HG02642 (cell line): ENCODE measurements around the gene VPS37C.
A peak's percentile ranks its signal among the peaks of the same experiment; 100 is the strongest.

ENCODE experiments used
- ATAC-seq: cut with Tn5 transposase; IDR thresholded peaks from one replicate; pipeline ENCODE4 v1.9.1; 2021; ENCODE audit warnings: mild to moderate bottlenecking; ENCODE audit not compliant: unreplicated experiment, poor library complexity

The VPS37C gene

DNA sequence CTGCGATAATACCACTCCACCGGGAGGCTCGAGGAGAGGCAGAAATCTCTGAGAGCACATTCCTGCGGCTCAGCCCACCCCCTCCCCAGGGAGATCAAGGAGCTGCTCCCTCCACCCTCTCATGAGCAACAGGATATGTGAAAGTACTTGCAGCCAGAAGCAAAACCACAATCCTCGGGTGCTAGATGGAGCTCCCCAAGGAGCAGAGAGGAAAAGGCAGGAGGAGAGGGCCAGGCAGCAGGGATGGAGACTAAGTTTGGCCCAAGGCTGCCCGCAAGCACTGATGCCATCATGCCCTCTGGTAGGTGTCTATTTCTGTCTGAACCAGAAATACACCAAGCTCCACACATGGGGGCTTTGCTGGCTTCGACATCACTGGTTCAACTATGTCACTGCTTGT lies 22.3 kb downstream of the VPS37C start:
- no peak for ATAC-seq

DNA sequence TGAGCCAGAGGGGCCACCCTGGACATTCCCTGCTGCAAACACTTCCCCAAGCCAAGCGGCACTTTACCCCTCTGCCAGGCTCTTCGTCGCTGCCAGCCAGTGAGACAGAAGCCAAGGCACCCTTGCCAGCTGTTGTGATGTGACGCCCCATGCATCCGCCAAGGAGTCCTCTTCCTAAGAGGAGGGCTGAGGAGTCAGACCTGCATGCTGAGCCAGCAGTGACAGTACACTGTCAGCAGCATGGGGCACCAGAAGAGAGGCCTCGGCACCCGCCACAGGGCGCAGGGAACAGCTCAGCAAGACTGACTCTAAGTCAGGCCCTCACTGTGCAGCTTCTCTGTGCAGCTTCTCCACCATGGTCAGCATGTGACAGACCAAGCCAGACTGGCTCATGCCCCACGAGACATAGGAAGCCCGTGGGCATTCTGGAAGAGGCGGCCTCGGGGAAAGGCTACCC lies 26.4 kb downstream of the VPS37C start:
- ATAC-seq: no peak

DNA sequence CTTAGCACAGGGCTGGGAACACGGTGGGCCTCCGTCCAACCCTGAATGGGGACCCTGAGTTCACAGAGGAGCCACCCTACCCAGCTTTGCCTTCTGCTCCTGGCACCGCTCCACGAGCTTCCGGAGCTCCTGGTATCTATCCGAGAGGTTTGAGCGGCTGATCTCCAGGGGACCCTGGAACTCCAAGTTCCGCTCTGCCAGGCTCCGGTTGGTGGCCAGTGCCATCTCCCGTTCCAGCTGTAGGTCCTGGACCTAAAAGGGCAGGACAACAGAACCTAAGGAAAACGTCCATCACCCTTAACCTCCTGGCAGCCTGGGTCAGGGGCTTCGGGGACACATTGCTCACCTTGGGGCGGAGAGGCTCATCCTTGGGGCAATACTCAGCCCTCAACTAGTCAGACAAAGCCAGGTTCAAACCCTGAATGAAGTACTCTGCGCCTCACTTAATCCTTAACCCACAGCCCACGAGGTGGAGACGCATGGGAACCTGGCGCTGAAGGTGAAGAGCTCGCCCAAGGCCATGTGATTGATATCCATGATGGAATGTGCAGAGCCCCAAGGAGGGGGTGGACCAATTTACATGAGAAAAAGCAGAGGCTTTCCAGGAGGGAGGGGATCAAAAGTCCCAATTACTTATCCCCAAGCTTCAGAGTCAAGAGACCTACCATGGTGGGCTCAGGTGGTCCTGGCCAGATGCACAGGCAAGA lies 27.1 kb downstream of the VPS37C start:
- no peak for ATAC-seq

DNA sequence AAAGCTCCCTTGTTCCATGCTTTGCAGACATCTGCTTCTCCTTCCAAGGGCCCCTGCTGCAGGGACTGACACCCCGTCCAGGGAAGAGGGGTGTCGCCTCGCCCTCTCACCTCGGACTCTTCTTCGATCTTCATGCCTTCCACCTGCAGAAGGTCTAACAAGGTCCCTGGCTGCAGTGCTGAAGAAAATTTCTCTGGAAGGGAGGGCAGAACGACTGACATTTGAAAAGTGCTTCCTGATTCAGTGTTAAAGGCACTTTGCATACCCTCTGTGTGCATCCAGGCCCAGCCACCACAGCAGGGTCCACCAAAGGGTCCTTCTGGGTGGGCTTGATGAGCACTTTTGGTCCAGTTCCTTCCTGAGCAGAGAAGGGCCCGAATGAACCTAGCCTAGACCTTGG lies 28.1 kb downstream of the VPS37C start:
- no peak for ATAC-seq

DNA sequence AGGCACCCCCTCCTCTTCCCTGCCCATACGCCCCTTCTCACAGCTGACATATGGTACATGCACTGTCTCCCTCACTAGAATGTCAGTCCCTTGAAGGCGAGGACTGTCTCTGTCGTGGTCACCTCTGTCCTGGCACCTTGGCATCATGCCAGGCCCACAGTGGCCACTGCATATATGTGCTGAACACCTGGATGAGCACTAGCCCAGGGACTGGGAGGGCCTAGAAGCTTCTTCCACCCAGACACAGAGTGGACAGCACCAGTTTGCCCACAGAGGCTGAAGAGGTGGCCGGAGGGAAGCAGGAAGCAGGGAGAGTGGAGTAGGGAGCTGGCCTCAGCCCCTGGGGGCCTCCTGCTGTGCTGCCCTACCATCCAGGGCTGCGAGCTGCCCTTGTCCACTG lies 28.6 kb downstream of the VPS37C start:
- ATAC-seq: no peak

DNA sequence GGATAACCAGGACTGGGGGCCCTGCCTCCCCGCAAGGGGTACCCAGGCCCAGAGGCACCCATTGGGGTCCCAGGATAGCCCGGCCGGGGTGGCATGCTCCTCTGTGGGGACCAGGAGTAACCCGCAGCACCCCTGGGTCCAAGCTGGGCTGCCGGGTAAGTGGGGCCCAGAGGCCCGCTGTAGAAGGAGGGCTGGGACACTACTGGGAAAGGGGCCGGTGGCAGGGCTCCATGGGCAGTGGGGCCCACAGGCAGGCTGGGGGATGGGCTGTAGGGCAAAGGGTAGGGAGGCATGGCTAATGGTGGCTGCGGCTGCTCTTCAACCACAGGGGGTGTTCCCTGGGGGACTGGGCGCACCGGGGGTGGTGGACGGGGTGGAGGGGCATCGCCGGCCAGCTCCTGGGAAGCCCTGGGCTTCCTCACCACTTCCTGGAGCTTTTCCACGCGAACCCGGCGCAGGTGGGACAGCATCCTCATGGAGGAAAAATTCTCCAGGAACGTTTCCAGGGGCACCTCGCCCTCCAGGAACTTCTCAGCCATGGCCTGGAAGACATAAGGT lies 29.1 kb downstream of the VPS37C start:
- no peak for ATAC-seq

DNA sequence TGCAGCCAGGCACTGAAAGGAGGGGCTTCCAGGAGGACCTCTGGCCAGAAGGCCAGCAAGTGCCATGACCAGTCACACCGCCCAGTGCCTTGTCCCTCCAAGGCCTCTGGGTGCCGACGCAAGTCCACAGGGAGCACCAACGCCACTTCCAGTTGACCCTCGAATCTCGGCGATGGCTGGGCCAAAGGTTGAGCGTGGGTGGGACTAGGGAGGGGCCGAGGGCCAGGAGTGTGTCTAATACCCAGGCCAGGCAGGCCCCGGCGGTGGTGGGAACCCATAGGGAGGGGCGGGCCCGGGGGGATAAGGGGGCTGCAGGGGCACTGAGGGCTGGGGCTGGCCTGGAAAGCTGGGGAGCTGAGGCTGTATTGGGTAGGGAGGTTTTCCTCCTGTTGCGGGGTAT lies 29.6 kb downstream of the VPS37C start:
- ATAC-seq: no peak

DNA sequence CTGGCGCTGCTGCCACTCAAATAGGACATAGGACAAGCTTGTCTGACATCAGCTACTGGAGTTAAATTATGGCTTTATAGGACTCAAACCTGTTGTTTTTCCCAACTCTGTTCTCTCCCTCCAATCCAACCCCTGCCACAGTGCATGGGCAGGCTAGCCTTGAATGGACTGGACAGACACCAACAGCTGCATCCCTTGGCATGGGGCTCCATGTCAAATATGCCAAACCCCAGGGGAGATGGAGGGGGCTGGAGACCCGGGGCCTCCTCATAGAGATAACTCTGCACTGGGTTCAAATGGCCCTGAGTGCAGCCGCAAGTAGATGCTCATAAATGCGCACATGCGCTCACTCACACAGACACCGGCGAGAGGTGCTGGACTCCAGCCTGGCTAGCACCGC lies 30.0 kb downstream of the VPS37C start:
- ATAC-seq: no peak

DNA sequence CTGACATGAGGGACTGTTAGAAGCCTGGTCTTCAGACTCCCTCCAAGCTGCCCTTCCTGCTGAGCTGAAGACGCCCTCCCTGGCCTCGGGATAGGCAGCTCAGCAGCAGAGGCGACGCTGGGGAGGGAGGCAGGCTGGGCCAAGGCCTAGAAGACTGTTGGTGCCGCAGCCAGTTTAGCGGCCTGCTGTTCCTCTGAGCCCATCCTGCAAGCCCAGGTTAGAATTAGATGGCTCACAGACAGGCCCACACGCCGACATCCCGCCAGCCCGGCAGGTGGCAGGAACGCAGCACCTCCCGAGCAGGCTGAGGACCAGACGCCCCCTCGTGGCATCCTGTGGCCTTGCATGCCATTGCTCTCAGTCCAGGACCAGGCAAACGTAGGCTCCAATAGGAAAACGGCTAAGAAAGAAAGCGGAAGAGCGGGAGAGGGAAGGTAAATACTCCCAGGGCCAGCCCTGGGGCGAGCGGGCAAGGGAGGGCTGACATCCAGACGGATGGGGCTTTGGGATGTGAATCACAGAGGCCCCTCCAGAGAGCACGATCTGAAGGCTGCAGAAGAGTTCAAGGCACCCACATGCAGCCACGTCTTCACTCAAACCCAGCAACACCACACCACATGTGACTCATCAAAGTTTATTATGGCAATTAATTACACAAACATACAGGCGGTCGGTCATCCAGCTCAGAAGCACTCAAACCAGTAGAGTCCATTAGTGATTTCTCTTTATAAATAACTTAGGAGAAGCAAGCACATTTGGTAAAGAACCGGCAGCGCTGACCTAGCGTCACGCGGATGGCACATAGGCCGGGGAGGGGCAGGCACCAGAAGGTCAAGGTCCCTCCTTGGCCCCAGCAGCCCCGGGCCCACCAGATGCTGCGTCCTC lies 31.3 kb downstream of the VPS37C start:
- ATAC-seq: peak; percentile 91

DNA sequence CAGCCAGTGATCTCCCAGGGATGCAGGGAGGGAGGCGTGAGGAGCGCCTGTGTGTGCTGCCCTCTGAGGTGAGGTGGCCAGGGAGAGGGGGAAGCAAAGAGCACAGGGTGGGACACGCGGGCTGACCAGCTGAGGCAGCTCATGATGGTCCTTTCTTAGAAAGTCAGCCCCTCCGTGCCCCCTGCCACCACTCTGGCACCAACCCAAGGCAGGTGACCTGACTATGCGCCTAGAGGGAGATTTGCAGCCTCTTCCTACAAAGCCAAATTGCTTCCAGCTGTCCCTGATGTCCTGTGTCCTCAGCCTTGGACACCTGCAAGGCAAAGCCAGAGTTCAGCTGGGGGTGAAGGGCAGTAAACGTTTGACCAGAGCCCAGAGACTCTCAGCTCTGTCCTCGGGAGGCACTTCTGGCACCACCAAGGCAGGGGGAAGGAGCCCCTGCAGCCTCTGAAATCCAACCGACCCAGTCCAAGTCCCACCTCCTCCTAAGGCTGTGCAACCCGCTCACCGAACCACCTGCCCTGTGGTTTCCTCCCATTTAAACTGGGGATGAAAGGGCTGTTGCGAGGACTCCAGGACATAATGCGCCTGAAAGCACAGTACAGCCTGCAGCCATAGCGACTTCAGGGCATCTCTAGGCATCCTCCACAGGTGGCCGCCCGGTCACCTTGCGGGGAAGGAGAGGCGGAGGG lies 32.1 kb downstream of the VPS37C start:
- no peak for ATAC-seq

DNA sequence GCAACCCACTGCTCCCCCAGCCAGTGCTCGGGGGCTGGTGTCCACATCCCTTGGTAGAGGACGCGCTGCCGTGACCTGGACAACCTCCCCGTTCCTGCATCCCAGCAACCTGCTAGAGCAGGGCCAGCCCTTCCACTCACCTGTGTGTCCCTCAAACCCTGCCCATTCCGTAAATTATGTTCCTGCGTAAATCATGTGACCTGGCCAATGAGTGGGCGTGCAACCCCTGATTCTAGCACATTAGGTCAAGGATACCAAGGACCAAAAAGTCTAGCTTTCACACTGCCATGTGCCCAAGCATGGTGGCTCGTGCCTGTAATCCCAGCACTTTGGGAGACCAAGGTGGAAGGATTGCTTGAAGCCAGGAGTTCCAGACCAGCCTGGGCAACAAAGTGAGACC lies 33.2 kb downstream of the VPS37C start:
- no peak for ATAC-seq

DNA sequence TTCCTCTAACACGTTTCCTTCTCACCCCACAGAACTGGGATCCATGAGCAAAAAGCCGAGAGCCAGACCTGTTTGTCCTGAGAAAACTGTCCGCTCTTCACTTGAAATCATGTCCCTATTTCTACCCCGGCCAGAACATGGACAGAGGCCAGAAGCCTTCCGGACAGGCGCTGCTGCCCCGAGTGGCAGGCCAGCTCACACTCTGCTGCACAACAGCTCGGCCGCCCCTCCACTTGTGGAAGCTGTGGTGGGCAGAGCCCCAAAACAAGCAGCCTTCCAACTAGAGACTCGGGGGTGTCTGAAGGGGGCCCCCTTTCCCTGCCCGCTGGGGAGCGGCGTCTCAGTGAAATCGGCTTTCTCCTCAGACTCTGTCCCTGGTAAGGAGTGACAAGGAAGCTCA lies 35.0 kb downstream of the VPS37C start:
- no peak for ATAC-seq

DNA sequence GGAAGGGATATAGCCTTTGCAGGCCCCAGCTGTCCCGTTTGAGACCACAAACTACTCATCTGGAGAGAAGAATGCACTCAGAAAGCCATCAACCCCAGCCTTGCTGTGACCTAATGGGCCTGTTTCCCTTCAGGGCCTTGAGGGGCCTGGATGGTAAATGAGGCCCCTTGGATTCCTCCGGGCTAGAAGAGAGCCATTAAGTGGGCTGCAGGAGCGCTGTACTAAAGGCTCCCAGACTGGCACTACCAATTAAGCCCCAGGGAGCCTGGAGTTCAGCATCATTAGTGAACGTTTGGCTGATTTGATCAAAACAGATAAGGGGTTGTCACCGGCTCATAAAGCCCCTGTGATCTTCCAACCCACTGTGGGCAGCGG lies 35.9 kb downstream of the VPS37C start:
- no peak for ATAC-seq

DNA sequence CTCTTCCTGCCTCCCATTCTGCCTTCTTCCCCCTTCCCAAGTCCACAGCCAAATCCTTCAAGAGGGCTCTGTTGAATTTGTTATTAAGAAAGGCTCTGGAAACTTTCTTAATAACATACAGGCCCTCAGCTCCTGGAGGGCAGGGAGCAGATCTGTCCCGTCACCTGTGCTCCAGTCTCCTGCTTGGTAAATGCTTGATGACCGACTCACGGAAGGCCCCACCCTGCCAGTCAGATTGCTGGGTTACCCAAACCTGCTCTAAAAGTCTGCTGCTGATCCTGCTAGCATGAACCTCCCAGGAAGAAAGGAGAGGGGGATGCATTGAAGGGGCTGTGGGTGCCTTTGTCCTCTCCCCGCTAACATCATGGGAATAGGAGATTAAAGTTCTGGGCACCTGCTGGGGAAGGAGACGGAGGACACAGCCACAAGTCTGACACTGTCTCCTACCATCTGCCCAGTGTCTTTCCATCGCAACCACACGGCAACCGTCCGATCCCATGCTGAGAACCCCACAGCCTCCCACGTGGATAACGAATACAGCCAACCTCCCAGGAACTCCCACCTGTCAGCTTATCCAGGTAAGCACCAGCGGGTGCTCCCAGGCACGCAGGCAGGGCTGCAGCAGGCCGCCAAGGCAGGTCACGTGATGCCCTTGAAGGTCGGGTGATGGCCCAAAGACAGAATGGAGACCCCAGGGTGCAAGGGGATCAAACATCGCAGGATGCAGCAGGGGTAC lies 36.5 kb downstream of the VPS37C start:
- no peak for ATAC-seq

DNA sequence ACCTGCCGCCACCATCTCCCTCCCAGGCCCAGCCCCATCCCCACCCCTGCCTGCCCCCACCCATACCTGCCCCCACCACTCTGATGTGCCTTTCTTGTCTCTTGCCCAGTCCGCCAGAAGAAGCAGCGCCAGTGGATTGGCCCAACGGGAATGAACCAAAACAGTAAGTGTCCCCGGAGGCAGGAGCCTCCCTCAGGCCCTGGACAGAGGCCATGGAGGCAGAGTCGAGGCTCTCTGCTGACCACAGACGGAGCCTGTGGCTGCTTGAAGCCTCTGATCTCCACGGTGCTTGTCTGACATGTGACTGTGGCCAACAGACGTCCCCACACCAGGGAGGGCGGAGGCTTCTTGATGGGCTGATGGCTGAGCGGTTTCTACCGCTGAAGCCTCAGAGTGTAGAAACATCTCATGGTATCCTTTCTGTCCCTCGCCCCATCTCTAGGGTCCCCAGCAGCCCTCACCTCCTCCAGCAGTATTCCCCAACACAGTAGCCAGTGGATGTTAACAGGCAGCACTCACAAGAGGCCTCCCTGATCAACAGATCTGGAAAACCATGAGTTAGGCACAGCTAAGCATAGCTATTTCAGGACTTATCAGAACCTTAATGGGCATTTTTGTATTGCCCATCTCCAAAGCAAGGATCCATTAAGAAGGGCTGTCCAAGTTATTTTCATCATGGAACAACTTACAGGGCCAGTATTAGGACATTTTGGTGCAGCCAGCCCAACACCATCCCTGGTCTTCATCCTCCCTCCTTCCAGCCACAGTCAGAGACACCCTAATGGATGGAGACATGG lies 37.3 kb downstream of the VPS37C start:
- no peak for ATAC-seq

DNA sequence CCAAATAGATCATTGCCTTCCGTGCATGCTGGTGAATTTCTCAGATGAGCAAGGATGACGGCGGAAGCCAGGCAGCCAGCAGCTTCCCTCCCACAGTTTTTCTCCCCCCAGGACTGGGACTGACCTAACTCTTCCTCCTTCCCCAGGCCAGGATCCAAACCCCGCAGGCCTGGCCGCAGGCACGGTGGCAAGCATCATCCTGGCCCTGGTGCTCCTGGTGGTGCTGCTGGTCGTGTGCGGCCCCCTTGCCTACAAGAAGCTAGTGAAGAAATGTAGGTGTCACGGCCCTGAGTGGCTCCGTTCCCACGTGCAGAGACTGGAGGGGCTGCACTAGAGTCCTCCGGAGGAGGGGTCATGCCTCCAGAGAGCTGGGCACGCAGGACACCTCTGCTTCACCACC lies 38.5 kb downstream of the VPS37C start:
- no peak for ATAC-seq

DNA sequence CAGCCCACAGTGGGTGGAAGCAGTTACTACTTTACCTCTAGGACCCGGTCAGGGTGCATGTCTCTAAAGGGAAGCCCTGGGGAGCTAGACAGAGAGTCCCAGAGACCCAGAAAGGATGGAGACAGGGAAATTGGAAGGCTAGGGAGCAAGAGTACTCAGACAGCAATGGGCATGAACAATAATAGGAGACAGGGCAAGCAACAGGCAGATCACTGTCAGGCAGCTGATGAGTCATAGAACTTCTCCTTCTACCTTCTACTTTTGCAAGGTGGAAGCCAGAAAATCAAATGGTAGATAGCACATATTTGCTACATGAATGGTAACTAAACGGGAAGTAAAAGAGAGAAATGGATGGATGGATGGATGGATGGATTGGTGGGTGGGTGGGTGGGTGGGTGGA lies 39.3 kb downstream of the VPS37C start:
- ATAC-seq: no peak

DNA sequence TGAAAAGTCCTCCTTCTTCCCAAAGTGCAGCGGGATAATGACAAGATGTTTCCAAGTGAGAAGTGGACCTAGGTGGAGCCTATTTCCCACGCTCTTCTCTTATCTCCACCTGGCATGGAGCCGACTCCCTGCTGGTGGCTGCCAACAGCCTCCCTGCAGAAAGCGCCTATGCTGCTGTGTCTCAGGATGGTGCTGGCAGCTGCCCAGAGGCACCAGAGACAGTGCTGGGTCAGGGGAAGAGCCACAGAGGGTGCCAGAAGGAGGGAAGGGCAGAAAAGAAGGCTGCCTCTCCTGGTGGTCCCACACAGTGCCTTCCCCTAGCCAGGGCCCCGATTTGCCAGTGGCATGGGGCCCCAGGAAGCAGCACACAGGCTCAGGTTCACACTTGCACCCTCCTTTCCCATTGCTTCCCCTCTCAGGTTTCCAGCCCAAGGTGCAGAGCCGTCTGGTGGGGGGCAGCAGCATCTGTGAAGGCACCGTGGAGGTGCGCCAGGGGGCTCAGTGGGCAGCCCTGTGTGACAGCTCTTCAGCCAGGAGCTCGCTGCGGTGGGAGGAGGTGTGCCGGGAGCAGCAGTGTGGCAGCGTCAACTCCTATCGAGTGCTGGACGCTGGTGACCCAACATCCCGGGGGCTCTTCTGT lies 39.9 kb downstream of the VPS37C start:
- no peak for ATAC-seq

DNA sequence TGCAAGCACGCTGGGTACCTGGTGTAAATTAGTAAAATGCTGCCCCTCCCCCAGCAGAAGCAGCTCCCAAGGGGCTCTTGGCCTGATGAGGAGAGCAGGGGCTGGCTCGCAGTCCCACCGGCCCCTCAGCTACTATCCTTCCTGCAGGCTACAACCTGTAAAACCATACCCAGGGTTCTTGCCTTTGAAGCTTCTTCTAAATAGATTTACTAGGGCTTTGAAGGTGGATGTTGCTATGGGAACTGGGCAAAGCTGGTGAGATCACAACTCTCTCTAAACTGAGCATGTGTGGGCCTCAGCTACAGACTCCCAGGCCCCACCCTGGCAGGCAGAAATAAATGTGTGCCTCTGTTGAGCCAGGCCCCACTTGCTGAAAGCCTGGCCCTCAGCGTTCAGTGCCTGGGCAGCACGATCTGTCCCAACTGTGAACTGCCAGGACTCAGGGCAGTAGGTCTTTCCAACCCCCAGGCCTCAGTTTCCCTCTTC lies 40.5 kb downstream of the VPS37C start:
- no peak for ATAC-seq
